Gastroesophageal sphincter (tissue), 4 donors: ENCODE results near the gene NGF. TPM values are rescaled to one million over a fixed set of nuclear protein-coding genes. Genes with fewer than 3 reads are reported as not detected.
A peak's percentile ranks its signal among the peaks of the same experiment; 100 is the strongest.

ENCODE experiments used
- ATAC-seq: fragments of 150-250 bp; one replicate; pipeline ENCODE4 v1.9.1; 2016; ENCODE audit warnings: mild to moderate bottlenecking, moderate library complexity
- H3K27ac ChIP-seq, 4 donors: fragments of 200-600 bp; sonication (generic) in 3 of 4; 1 replicate in 3 of 4; 2 replicates in 1 of 4; pipeline ENCODE4 v1.5.1; 2016 to 2019
- H3K27me3 ChIP-seq: fragments of 200-600 bp; sonication (generic); one replicate; pipeline ENCODE4 v1.5.1; 2019
- H3K36me3 ChIP-seq, 2 donors: fragments of 200-600 bp; sonication (generic); one replicate each; pipeline ENCODE4 v1.5.1; 2019; ENCODE audit warnings: control low read depth in 1 of 2
- H3K4me1 ChIP-seq, 3 donors: fragments of 200-600 bp; sonication (generic); 1 replicate in 2 of 3; 2 replicates in 1 of 3; pipeline ENCODE4 v1.5.1; 2016 to 2019; ENCODE audit warnings: control low read depth in 2 of 3
- H3K4me3 ChIP-seq, 2 donors: fragments of 200-600 bp; sonication (generic); one replicate each; pipeline ENCODE4 v1.5.1; 2019; ENCODE audit warnings: mild to moderate bottlenecking in 1 of 2, moderate library complexity in 1 of 2
- H3K9me3 ChIP-seq, 3 donors: fragments of 200-600 bp; sonication (generic); one replicate each; pipeline ENCODE4 v1.5.1; 2017 to 2019; ENCODE audit warnings: control low read depth in 2 of 3
- EP300 ChIP-seq: sonication (generic); formaldehyde crosslinking; IDR thresholded peaks from one replicate; pipeline ENCODE4 v1.6.1; 2017; ENCODE audit warnings: antibody characterized with exemption, mild to moderate bottlenecking
- POLR2A ChIP-seq, 2 donors: fragments of 450-650 bp; IDR thresholded peaks; one replicate each; pipeline ENCODE4 v1.6.1; 2017; ENCODE audit warnings: antibody characterized with exemption in 2 of 2, mild to moderate bottlenecking in 2 of 2, moderate library complexity in 1 of 2
- POLR2AphosphoS5 ChIP-seq: sonication (generic); formaldehyde crosslinking; IDR thresholded peaks from one replicate; pipeline ENCODE4 v1.6.1; 2017; ENCODE audit warnings: antibody characterized with exemption
- WGBS, 2 donors: methylation state at CpG; one replicate each; pipeline ENCODE4 v1.1.5; 2018; ENCODE audit warnings: low coverage in 1 of 2; 5-methylcytosine and 5-hydroxymethylcytosine counted together
- total RNA-seq, 4 donors: library from RNA; depleted of rRNA; stranded (reverse); fragments of >200 nt; gene quantifications; one replicate each; pipeline ENCODE4 v1.1.0, GENCODE V29; 2016
- TF ChIP-seq, protein P1 (sequence below), 4 experiments: fragments of 200-600 bp in 2 of 4; fragments of 450-650 bp in 2 of 4; sonication (generic) in 1 of 4; IDR thresholded peaks; one replicate each; pipeline ENCODE4 v1.5.1; 2017 to 2019; ENCODE audit warnings: antibody characterized with exemption in 4 of 4, mild to moderate bottlenecking in 2 of 4, moderate library complexity in 2 of 4

The NGF gene
- total RNA-seq, 4 donors from 2014 or later: 0.74 to 3.4 (median 2.1) TPM

DNA sequence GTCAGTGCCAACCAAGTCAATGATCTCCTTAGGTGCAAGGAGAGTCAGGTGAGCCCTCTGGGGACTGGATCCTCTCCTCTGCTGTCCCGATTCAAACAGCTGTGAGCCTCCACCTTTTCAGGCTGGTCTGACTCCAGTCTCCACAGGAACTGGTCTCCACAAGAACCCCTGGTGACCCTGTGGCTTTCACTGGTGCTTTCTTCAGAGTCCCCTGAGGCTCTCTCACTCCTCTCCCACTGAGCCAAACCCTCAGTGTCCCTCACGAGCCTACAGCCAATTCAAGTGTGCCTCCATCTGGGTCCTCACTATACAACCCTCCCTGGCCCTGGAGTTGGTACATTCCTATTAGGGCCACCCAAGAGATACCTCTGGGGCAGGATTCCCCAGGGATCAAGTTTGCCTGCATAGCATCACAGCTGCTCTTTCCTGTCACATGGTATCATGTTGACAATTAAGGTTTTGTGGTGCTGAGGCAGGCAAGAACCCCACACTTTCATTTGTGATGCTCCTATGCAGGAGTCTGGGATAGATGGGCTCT lies 5.2 kb upstream of the NGF start:
- H3K9me3 ChIP-seq: no peaks in the 10 kb centered on the region
- H3K27me3 ChIP-seq: peaks cover 14% of the 10 kb centered on the region
- H3K4me1 ChIP-seq: peaks cover 0 to 4% (median 3%) of the 10 kb centered on the region in 3 donors
- no peak overlapping the region for H3K27ac ChIP-seq
- no peaks in the 10 kb centered on the region for H3K36me3 ChIP-seq
- H3K4me3 ChIP-seq: no peak overlapping the region
- TF ChIP-seq EP300: no peak
- TF ChIP-seq POLR2AphosphoS5: no peak
- no peak for TF ChIP-seq POLR2A (IDR thresholded peaks at IDR 0.05)
- TF ChIP-seq, protein P1, sequence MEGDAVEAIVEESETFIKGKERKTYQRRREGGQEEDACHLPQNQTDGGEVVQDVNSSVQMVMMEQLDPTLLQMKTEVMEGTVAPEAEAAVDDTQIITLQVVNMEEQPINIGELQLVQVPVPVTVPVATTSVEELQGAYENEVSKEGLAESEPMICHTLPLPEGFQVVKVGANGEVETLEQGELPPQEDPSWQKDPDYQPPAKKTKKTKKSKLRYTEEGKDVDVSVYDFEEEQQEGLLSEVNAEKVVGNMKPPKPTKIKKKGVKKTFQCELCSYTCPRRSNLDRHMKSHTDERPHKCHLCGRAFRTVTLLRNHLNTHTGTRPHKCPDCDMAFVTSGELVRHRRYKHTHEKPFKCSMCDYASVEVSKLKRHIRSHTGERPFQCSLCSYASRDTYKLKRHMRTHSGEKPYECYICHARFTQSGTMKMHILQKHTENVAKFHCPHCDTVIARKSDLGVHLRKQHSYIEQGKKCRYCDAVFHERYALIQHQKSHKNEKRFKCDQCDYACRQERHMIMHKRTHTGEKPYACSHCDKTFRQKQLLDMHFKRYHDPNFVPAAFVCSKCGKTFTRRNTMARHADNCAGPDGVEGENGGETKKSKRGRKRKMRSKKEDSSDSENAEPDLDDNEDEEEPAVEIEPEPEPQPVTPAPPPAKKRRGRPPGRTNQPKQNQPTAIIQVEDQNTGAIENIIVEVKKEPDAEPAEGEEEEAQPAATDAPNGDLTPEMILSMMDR (IDR thresholded peaks at IDR 0.05): no peak
- WGBS, 2 donors: 100% methylated on average over 1 of the region's 2 CpGs
- ATAC-seq: no peak

- Histone ChIP-seq H3K36me3 (no peaks in the 10 kb centered on the region), H3K27ac (no peak overlapping the region), H3K4me3 (no peak overlapping the region), H3K4me1 (peaks cover 0 to 15% (median 8%) of the 10 kb centered on the region in 3 donors), H3K9me3 (no peaks in the 10 kb centered on the region), H3K27me3 (peaks cover 25% of the 10 kb centered on the region)
- 94 to 100% methylated on average over 2 of the region's 2 CpGs for WGBS, 2 donors
- TF ChIP-seq EP300: no peak
- TF ChIP-seq, protein P1 (IDR thresholded peaks at IDR 0.05): no peak
- TF ChIP-seq POLR2A (IDR thresholded peaks at IDR 0.05): no peak
- no peak for TF ChIP-seq POLR2AphosphoS5
- ATAC-seq: no peak
Observed at GRCh38 chr1:115341948-115342347, 3.9 kb upstream of the NGF start.

GRCh38 chr1:115340879-115341278 lies 2.8 kb upstream of the NGF start:
- no peak for ATAC-seq

GRCh38 chr1:115338457-115338820 lies 390 bp upstream of the NGF start:
- H3K27ac ChIP-seq: peak overlapping the region in 3 of 4 donors; percentile 66 to 80 (median 77)
- TF ChIP-seq EP300: no peak
- TF ChIP-seq, protein P1 (IDR thresholded peaks at IDR 0.05): no peak

More at GRCh38 chr1:115340879-115341278, 2.8 kb upstream of the NGF start:
- H3K9me3 ChIP-seq: no peaks in the 10 kb centered on the region
- H3K4me3 ChIP-seq: no peak overlapping the region
- H3K27me3 ChIP-seq: peaks cover 28% of the 10 kb centered on the region
- TF ChIP-seq POLR2A (IDR thresholded peaks at IDR 0.05) (no peak), POLR2AphosphoS5 (no peak), EP300 (no peak)
- TF ChIP-seq, protein P1 (IDR thresholded peaks at IDR 0.05): no peak
- peak overlapping the region in 2 of 4 donors; percentile 15 to 17 for H3K27ac ChIP-seq
- no peaks in the 10 kb centered on the region for H3K36me3 ChIP-seq
- H3K4me1 ChIP-seq: peaks cover 0 to 15% (median 8%) of the 10 kb centered on the region in 3 donors
- WGBS, 2 donors: 37 to 57% methylated on average over 1 to 3 of the region's 3 CpGs

GRCh38 chr1:115337276-115337632 lies 795 bp downstream of the NGF start:
- TF ChIP-seq POLR2A (IDR thresholded peaks at IDR 0.05): no peak
- no peak for TF ChIP-seq EP300
- TF ChIP-seq, protein P1 (IDR thresholded peaks at IDR 0.05): no peak
- no peak for TF ChIP-seq POLR2AphosphoS5
- ATAC-seq: no peak
- Histone ChIP-seq H3K27ac (peak overlapping the region in 3 of 4 donors; percentile 66 to 80 (median 77)), H3K36me3 (no peaks in the 10 kb centered on the region), H3K27me3 (peaks cover 31% of the 10 kb centered on the region), H3K4me1 (peaks cover 0 to 25% (median 11%) of the 10 kb centered on the region in 3 donors), H3K4me3 (peak overlapping the region; percentile 31 to 58), H3K9me3 (no peaks in the 10 kb centered on the region)
- WGBS, 2 donors: 11% methylated on average over 9 of the region's 19 CpGs; no CpG with 5 or more reads in 1 of the 2 donors

More at GRCh38 chr1:115338457-115338820, 390 bp upstream of the NGF start:
- no peaks in the 10 kb centered on the region for H3K36me3 ChIP-seq
- H3K4me3 ChIP-seq: peak overlapping the region in 1 of 2 donors; percentile 58
- H3K9me3 ChIP-seq: no peaks in the 10 kb centered on the region
- peaks cover 0 to 25% (median 11%) of the 10 kb centered on the region in 3 donors for H3K4me1 ChIP-seq
- no peak for ATAC-seq
- H3K27me3 ChIP-seq: peaks cover 31% of the 10 kb centered on the region
- WGBS, 2 donors: no CpG with 5 or more reads among the region's 25 CpGs
